HG02973 (cell line): ENCODE results near the gene KRT1.

Experiments used
- ATAC-seq: cut with Tn5 transposase; IDR thresholded peaks from one replicate; pipeline ENCODE4 v1.9.1; 2021; ENCODE audit warnings: moderate library complexity; ENCODE audit not compliant: unreplicated experiment

KRT1 gene

GRCh38 chr12:52699373-52699772 lies 19.2 kb upstream of the KRT1 start:
- no peak for ATAC-seq

GRCh38 chr12:52698651-52699340 lies 18.6 kb upstream of the KRT1 start:
- no peak for ATAC-seq

- ATAC-seq = no peak
These were observed 16.9 kb upstream of the KRT1 start for GRCh38 chr12:52697058-52697582.

DNA sequence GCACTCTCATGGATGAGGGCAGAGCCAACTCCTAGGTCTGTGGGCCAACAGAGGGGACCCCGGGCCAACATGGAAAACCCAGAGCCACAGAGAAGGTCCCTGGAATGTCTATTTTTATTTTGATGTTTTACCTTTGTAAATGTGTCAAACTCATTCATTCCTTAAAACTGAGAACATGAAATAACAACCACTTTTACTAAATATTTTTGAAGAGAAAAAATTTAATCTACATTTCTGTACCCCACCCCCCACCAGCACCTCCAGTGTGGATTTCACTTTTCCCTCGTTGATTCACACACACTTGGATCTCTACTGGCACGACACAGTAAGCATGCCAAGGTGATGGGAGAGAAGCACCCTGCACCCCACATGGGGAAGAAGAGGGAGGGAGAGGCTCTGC lies 16.4 kb upstream of the KRT1 start:
- no peak for ATAC-seq

DNA sequence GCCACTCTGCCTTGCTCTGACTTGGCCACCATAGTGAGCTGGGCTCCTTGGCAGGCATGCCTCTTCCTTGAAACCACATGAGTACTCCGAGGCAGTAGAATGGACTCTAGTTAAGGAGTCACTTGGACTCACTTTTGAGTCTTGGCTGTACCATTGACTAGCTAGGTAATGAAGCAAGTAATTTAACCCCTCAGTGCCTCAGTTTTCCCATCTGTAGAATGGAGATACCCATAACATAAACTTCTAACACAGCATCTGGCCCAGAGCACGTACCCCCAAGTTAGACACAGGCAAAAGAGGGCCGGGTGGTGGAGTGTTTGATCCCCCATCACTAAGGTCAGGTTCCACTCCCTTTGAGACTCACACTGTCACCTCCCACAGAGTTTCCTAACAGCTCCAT lies 14.8 kb upstream of the KRT1 start:
- no peak for ATAC-seq

- ATAC-seq = no peak
These were observed 13.9 kb upstream of the KRT1 start for GRCh38 chr12:52694151-52694550.

- ATAC-seq = no peak
These were observed 13.1 kb upstream of the KRT1 start for GRCh38 chr12:52693261-52693660.

DNA sequence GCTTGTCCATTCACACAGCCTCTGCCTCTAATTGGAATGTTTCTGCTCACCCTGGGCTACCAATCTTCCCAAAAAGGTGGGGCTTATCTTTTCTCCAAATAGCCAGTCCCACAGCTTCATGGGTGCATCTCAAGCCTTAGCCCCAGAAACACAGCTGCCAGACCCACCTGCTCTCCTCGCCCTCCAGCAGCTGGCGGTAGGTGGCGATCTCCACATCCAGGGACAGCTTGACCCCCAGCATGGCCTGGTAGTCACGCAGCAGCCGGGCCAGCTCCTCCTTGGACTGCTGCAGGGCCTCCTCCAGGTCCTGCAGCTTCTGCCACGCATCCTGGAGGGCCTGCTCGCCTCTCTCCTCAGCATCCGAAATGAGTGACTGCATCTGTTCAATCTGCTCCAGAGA lies 12.0 kb upstream of the KRT1 start:
- no peak for ATAC-seq

DNA sequence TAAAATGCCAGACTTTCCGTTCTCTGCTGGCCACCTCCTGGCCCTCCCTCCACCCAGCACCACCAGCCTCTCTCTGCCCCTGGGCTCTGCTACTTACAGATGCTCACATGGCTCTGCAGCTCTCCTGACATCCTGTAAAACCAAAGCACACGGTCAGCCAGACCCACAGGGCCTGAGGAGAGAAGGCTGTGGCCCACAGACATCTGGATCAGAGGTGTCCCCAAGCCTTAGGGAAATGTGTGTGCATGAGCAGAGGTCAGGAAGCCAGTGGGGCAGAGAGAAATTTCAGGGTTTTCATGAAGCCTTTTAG lies 11.6 kb upstream of the KRT1 start:
- ATAC-seq = no peak

- ATAC-seq = no peak
These were observed 11.1 kb upstream of the KRT1 start for GRCh38 chr12:52691076-52691840.

DNA sequence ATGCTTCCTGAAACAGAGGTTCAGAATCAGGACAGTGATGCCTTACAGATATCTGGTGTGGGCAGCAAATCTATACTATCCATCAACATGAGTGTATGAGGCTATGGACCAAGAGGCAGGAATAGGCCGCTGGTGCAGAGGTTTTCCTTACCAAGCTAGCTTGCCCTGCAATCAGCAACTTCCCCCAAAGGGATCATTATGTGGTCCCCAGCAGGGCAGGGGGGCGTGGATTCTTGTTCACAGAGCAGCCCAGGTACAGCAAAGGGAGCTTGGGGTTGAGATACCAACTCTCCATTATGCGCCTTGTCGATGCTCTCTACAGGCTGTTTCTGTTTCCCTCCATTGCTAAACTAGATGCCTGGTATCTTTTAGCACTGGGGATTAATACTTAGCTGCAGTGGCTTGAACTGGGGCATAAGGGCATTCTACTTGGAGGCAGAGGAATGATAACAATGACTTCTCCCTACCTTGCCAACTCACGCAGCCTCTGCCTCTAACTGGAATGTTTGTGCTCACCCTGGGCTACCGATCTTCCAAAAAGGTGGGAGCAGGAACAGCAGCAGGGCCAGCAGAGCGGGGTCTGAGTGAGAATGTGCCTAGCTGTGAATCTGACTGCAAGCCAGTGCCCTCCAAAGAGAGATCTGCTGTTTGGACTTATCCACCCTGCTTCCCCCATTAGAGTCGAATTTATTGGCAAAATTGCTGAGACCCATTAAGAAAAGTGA lies 10.3 kb upstream of the KRT1 start:
- no peak for ATAC-seq

DNA sequence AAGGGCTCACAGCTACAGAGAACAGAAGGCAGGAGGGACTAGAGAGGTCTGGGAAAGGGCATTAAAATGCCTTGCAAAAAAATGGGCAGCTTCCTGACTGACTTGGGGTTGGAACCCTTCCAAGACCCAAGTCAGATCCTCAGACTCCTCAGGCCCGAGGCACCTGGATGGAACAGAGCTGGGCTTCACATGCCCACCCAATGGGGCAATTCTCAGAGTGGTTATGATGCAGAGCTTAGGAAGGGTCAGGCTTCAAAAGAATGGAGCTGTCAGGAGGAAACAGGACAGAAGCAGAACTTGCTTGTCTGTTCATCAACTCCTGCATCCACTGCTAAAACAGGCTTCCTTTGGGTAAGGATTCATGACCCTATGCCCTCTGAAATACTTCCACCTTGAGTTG lies 9.7 kb upstream of the KRT1 start:
- ATAC-seq = no peak

DNA sequence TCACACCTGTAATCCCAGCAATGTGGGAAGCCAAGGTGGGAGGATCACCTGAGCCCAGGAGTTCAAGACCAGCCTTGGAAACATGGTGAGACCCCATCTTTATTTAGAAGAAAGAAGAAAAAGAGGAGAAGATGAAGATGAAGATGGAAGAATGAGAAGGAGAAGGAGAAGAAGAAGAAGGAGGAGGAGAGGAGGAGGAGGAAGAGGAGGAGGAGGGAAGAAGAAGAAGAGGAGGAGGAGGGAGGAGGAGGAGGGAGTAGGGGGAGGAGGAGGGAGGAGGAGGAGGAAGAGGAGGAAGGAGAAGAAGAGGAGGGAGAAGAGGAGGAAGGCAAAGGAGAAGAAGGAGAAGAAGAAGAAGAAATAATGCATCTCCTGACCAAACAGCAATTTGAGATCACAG lies 9.0 kb upstream of the KRT1 start:
- no peak for ATAC-seq

GRCh38 chr12:52688481-52688880 lies 8.3 kb upstream of the KRT1 start:
- ATAC-seq = no peak

GRCh38 chr12:52687497-52688385 lies 7.5 kb upstream of the KRT1 start:
- no peak for ATAC-seq

DNA sequence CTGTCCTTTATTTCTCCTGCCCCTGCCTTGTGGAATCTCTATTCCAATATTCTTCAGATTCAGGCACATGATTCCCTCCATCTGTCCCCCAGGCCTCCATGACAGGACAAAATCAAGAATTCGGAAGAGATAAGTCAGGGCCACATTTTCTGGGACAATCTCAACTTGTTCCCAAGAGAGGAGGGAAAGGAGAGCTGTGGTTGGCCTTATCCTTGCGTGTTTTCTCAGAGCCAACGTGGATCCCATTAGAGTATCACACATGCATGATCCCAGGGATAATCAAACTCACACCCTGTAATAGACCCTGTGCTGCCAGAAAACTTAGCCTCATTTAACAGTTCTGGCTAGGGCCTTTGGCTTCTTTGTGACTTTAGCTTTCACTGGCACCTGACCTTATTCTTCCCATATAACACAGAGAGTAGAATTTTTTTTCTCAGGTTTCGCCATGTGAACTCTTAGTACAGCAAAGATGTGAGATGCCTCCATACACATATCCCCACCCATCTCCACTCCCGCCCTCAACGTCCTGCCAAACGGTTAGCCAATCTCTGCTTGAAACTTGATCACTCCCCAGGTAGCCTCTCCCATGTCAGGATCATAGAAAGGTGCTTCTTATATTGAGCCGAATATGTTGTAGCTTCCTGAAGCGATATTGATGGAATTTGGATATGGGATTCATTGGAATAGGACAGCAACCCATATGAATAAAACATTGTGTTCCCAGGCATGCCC lies 6.7 kb upstream of the KRT1 start:
- ATAC-seq = no peak

- no peak for ATAC-seq
These were observed 5.9 kb upstream of the KRT1 start for GRCh38 chr12:52686063-52686462.

DNA sequence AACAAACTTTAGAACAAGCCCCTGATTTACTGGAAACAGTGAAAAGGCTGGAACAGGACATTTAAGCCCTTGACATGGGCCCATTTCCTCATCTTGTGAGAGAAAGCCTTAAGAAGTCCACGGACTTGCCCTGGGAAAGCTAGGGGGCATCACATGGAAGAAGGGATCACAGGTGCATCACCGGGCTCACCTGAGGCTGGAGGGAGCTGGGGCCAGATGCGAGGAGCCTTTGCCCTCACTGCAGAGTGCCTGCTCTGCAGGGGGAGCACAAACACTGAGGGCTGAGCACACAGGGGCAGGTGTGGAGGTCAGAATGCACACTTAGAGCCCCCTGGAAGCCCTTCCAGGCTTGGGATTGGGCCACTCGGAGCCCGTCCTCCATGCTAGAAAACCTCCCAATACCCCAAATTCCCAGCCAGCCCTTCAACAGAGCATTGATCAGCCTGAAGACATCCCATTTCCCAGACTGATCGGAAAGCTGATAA lies 5.2 kb upstream of the KRT1 start:
- ATAC-seq = no peak

DNA sequence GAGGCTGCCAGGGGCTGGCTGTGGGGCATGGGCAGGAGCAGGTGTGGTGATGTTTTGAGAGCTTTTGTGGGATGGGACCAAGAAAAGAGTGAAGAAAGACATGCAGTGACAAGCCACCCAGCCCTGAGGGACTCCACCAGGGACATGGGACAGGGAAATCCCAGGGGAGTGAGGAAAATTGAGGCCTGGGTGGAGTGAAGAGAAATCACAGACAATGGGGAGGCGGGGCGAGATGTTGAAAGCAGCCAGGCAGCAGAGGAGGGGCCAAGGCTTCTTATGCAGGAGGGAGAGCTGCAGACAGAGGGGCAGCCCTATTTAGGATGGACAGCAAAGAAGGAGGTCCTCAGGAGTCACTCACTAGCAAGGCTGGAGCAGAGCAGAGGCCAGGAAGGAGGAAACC lies 4.2 kb upstream of the KRT1 start:
- no peak for ATAC-seq
